PC-3 (cell line): ENCODE measurements around the gene XPO1. TPM values are rescaled to one million over a fixed set of nuclear protein-coding genes. Genes with fewer than 3 reads are reported as not detected.

Experiments used
- ATAC-seq: fragments of 200-7000 bp; cut with Tn5 transposase; 2 replicates; pipeline ENCODE4 v1.9.1; 2020; ENCODE audit warnings: mild to moderate bottlenecking, moderate library complexity
- BruUV-seq: library from RNA; stranded (reverse); fragments of 400-500 nt; replicated peaks from 2 replicates; lab custom pipeline; 2021; lab: Mats Ljungman, UMichigan
- CTCF ChIA-PET: fragments of 300-600 bp; sonication (Branson Sonifier 250); formaldehyde crosslinking; loops from one replicate; lab custom pipeline; 2022; ENCODE audit warnings: antibody characterized with exemption; lab: Charles Lee
- POLR2A ChIA-PET: fragments of 300-600 bp; sonication (Branson Sonifier 250); formaldehyde crosslinking; loops from one replicate; lab custom pipeline; 2022; ENCODE audit warnings: antibody characterized with exemption; ENCODE audit not compliant: unreplicated experiment; lab: Charles Lee
- DNase-seq: peaks from one replicate; pipeline ENCODE4 v3.0.0-alpha.2; 2015
- H2AFZ ChIP-seq: fragments of 300-600 bp; sonication (generic); 2 replicates; pipeline ENCODE4 v1.6.0; 2016; ENCODE audit warnings: antibody characterized with exemption, low read length
- H3F3A ChIP-seq: fragments of 300-600 bp; sonication (generic); one replicate; pipeline ENCODE4 v1.6.0; 2017; ENCODE audit warnings: antibody characterized with exemption, low read length, control low read depth, mild to moderate bottlenecking; ENCODE audit not compliant: unreplicated experiment
- H3K27ac ChIP-seq: fragments of 300-600 bp; sonication (generic); 2 replicates; pipeline ENCODE4 v1.5.1; 2016; ENCODE audit warnings: mild to moderate bottlenecking, low read length
- H3K27me3 ChIP-seq: fragments of 300-600 bp; sonication (generic); 2 replicates; pipeline ENCODE4 v1.6.1; 2016; ENCODE audit warnings: low read length, mixed read lengths
- H3K36me3 ChIP-seq: fragments of 300-600 bp; sonication (generic); 2 replicates; pipeline ENCODE4 v1.6.1; 2016; ENCODE audit warnings: low read depth, mixed run types, low read length, mixed read lengths
- H3K4me1 ChIP-seq: fragments of 300-600 bp; sonication (generic); 2 replicates; pipeline ENCODE4 v1.5.1; 2016; ENCODE audit warnings: low read length; ENCODE audit not compliant: insufficient read depth
- H3K4me2 ChIP-seq: fragments of 300-600 bp; sonication (generic); 2 replicates; pipeline ENCODE4 v1.6.0; 2016; ENCODE audit warnings: low read length
- H3K4me3 ChIP-seq: fragments of 300-600 bp; sonication (generic); 2 replicates; pipeline ENCODE4 v1.5.1; 2016; ENCODE audit warnings: mild to moderate bottlenecking, low read length, mixed read lengths
- H3K79me2 ChIP-seq: fragments of 300-600 bp; sonication (generic); 2 replicates; pipeline ENCODE4 v1.6.1; 2017; ENCODE audit warnings: low read length, mixed read lengths
- H3K9ac ChIP-seq: fragments of 300-600 bp; sonication (generic); 2 replicates; pipeline ENCODE4 v1.6.0; 2016; ENCODE audit warnings: mild to moderate bottlenecking, low read length
- H3K9me2 ChIP-seq: fragments of 300-600 bp; sonication (generic); replicated peaks from 2 replicates; pipeline ENCODE4 v1.6.1; 2016; ENCODE audit warnings: mixed run types, low read length, mixed read lengths
- H3K9me3 ChIP-seq: fragments of 300-600 bp; sonication (generic); 2 replicates; pipeline ENCODE4 v1.6.1; 2016; ENCODE audit warnings: low read length, mixed read lengths
- H4K20me1 ChIP-seq: fragments of 300-600 bp; sonication (generic); 2 replicates; pipeline ENCODE4 v1.6.1; 2016; ENCODE audit warnings: low read length, mixed read lengths
- EZH2 ChIP-seq: fragments of 300-600 bp; sonication (generic); IDR thresholded peaks from one replicate; pipeline ENCODE4 v1.6.1; 2017; ENCODE audit warnings: antibody characterized with exemption, mild to moderate bottlenecking, low read length; ENCODE audit not compliant: unreplicated experiment
- EZH2phosphoT487 ChIP-seq: fragments of 300-600 bp; sonication (generic); IDR thresholded peaks from 2 replicates; pipeline ENCODE4 v1.6.1; 2018; ENCODE audit warnings: mild to moderate bottlenecking, antibody characterized with exemption, low read length, borderline replicate concordance
- intact Hi-C: fragments of 100-400 bp; cut with micrococcal nuclease; formaldehyde crosslinking; loops from 2 replicates; pipeline ENCODE4 v1.9.0; 2023
- total RNA-seq: library from RNA; depleted of rRNA; stranded (reverse); fragments of >200 nt; gene quantifications from 2 replicates; pipeline ENCODE4 v1.2.3, GENCODE V29; 2014
- TF ChIP-seq, protein P1 (sequence below): fragments of 300-600 bp; sonication (generic); conservative IDR thresholded peaks from 2 replicates; pipeline ENCODE4 v1.5.1; 2017; ENCODE audit warnings: antibody characterized with exemption, low read depth, mild to moderate bottlenecking, low read length

XPO1 gene
- total RNA-seq, 1 experiment from 2014 or later, result 138 TPM

DNA sequence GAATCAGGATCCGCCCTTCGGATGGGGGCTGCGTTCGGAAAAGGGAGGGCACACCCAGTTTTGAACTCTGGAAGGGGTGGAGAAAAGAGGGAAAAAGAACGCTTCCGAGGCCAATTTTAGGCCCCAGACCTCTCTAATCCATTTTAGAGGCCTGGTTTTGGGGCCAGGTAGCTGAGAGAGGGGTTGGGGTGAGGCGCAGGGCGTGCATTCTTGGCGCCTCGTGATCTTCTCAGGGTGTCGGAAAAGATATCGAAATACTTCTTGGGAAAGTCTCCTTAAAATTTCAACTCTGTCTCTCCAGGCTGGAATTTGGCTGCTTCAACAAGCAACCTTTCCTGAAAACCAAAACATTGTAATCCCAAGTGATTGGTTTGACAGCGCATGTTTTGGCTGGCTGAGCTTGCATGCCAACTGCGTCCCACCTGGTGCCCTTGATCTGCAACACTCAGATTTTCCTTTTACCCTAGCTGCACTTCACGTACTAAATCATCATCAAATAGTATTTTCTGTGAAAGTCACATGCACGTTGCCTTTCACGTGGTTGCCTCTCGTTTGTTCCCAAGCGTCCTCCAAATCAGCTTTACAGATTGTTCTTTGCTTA lies 864 bp upstream of the XPO1 start:
- peaks cover 25% of the 10 kb centered on the region for H4K20me1 ChIP-seq
- no peaks in the 10 kb centered on the region for H3K9me2 ChIP-seq
- DNase-seq (peak; percentile 11), ATAC-seq (no peak)
- H3K4me3 ChIP-seq, result peak overlapping the region; percentile 94
- ChIA-PET CTCF (interaction anchor here (0.6 kb wide), 1 partner anchor 267 kb away, joined by 6 read pairs; no protein-coding TSS in a partner anchor), POLR2A (interaction anchor here (0.6 to 0.7 kb wide), 2 partner anchors 132 to 394 kb away, joined by 3 read pairs; no protein-coding TSS in a partner anchor)
- no peaks in the 10 kb centered on the region for H3K9me3 ChIP-seq
- peaks cover 19% of the 10 kb centered on the region for H3K4me1 ChIP-seq
- H3K4me2 ChIP-seq, result peak overlapping the region; percentile 87
- H2AFZ ChIP-seq, result peak overlapping the region; percentile 89
- H3K27me3 ChIP-seq, result no peaks in the 10 kb centered on the region
- H3K9ac ChIP-seq, result peak overlapping the region; percentile 98
- H3K79me2 ChIP-seq, result peaks cover 40% of the 10 kb centered on the region
- H3F3A ChIP-seq, result peaks cover 3% of the 10 kb centered on the region
- TF ChIP-seq EZH2phosphoT487 (no peak), EZH2 (no peak)
- TF ChIP-seq, protein P1, sequence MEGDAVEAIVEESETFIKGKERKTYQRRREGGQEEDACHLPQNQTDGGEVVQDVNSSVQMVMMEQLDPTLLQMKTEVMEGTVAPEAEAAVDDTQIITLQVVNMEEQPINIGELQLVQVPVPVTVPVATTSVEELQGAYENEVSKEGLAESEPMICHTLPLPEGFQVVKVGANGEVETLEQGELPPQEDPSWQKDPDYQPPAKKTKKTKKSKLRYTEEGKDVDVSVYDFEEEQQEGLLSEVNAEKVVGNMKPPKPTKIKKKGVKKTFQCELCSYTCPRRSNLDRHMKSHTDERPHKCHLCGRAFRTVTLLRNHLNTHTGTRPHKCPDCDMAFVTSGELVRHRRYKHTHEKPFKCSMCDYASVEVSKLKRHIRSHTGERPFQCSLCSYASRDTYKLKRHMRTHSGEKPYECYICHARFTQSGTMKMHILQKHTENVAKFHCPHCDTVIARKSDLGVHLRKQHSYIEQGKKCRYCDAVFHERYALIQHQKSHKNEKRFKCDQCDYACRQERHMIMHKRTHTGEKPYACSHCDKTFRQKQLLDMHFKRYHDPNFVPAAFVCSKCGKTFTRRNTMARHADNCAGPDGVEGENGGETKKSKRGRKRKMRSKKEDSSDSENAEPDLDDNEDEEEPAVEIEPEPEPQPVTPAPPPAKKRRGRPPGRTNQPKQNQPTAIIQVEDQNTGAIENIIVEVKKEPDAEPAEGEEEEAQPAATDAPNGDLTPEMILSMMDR, result no peak
- BruUV-seq, result TSS peak; percentile 79
- H3K27ac ChIP-seq, result peak overlapping the region; percentile 93
- intact Hi-C loops, result loop anchor here (1.0 to 10.0 kb wide), 5 partner anchors 68 to 346 kb away; partner anchors contain the start of genes CCT4, FAM161A and USP34
- H3K36me3 ChIP-seq, result peaks cover 2% of the 10 kb centered on the region; the same call in 1 of the 2 replicates

DNA sequence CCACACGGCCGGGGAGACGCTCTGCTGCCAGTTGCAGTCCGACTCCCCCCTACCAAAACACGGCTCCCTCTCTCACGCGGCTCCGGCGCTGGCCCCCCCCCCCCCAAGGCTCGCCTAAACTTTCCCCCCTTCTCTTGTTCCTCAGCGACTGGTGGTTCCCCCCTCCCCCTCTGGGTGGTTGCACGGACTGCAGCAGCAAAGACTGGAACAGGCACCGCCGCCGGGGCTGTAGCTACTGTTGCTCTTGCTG lies 281 bp downstream of the XPO1 start:
- peak overlapping the region; percentile 94 for H3K4me3 ChIP-seq
- BruUV-seq, result no TSS peak
- peak overlapping the region; percentile 89 for H2AFZ ChIP-seq
- POLR2A ChIA-PET, result interaction anchor here (0.6 to 1.1 kb wide), 2 partner anchors 227 to 284 kb away, joined by 5 to 6 read pairs; no protein-coding TSS in a partner anchor
- H4K20me1 ChIP-seq, result peaks cover 36% of the 10 kb centered on the region
- no peak for DNase-seq
- no peaks in the 10 kb centered on the region for H3K27me3 ChIP-seq
- H3K9ac ChIP-seq, result peak overlapping the region; percentile 98
- H3K9me3 ChIP-seq, result no peaks in the 10 kb centered on the region
- TF ChIP-seq, protein P1, result no peak
- TF ChIP-seq EZH2, result no peak
- TF ChIP-seq EZH2phosphoT487, result no peak
- CTCF ChIA-PET, result no interaction called here
- H3K79me2 ChIP-seq, result peaks cover 52% of the 10 kb centered on the region
- H3K36me3 ChIP-seq, result peaks cover 13% of the 10 kb centered on the region
- no peaks in the 10 kb centered on the region for H3K9me2 ChIP-seq
- peak overlapping the region; percentile 87 for H3K4me2 ChIP-seq
- H3K4me1 ChIP-seq, result peaks cover 28% of the 10 kb centered on the region
- H3K27ac ChIP-seq, result peak overlapping the region; percentile 93
- H3F3A ChIP-seq, result peaks cover 3% of the 10 kb centered on the region
- intact Hi-C loops, result loop anchor here (1.0 to 10.0 kb wide), 5 partner anchors 67 to 347 kb away; partner anchors contain the start of genes CCT4, FAM161A and USP34
- no peak for ATAC-seq
